Kidney glomerular epithelial cell (primary cell): ENCODE measurements around the gene UBXN1.
A peak's percentile ranks its signal among the peaks of the same experiment; 100 is the strongest.
"Not testable (repeated sequence)": the region's sequence is repeated elsewhere in the genome, so short reads cannot be mapped to it uniquely, and the experiment has no call there.

ENCODE experiments used
- DNase-seq: peaks from one replicate; lab custom pipeline; 2025; lab: John Stamatoyannopoulos, UW

Gene UBXN1

GRCh38 chr11:62671608-62672389, 7.1 kb downstream of the UBXN1 start, which contains the start of the genes LBHD1 and UQCC3:
LBHD1 (minus strand) TSS chr11:62672267; CDS start chr11:62670031, 2,236 bp downstream.
UQCC3 (plus strand) TSS chr11:62671673; CDS start chr11:62671746, 73 bp downstream.
- peak; percentile 84 for DNase-seq

DNA sequence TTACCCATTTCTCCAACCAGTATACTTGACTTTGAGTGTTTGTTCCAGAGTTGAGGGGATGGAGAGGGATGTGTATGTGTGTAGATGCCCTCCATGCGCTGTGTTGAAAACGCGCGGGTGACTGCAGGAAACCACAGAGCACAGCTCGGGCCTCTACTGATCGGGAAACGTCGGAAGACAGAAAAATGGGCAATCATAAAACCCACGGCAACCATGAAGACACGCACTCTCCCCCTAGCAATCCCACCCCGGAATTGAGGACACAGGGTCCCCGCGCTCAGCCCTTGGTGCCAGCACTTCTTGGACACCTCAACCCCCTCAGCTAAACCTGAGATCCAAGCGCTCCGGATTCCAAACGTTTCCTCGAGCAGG, 7.7 kb downstream of the UBXN1 start:
- no peak for DNase-seq

DNA sequence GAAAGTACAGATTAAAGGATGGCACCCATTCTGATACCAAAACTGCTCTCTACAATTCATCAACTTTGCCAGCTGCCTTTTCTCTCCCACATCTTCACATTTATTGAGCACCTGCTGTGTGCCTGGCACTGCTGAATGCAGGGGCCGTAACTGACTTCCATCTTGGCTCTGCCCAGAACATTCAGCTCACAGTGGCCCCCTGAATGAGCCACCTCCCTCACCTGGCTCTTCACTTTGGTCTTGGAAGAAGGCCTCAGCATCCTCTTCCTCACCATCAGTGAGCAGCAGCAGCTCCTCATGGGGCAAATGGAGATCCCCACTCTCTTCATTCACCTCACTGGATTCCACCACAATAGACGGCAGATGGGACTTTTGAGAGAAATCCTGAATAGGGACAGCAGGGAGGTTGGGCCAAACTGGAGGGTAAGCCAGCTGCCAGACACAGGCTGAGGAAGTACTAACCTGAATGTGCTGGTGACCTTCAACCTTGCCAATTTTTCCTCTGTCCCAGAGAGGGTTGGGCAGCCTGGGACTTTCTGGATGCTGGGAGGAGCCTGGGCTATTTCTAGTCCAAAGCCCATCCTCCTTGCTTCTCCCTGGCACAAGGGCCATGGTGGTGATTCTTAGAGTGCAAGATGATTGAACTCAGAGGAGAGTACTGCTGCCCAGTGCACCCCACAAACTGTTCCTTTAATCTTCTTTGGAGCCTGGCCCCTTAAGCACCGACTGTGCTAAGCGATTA, 9.3 kb downstream of the UBXN1 start:
- DNase-seq = no peak

DNA sequence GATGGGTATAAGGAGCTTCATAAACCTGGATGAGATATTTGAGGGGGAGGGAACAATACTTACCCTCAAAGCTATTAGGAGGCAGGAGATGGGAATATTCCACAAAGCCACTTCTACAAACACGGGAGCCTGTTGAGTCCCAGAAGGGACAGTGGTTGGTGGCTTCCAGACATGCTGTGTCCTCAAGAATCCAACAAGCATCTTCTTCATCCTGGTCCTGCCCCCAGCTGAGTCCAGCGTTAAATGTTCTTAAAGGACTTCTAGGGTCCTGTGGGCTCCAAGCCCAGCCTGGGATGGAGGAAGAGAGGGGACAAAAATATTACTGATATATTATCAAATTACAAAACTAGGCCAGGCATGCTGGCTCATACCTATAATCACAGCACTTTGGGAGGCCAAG, 11.4 kb downstream of the UBXN1 start:
- DNase-seq = no peak

GRCh38 chr11:62666259-62666926, 12.5 kb downstream of the UBXN1 start:
- DNase-seq = no peak

GRCh38 chr11:62665599-62666258, 13.1 kb downstream of the UBXN1 start:
- DNase-seq = no peak

DNA sequence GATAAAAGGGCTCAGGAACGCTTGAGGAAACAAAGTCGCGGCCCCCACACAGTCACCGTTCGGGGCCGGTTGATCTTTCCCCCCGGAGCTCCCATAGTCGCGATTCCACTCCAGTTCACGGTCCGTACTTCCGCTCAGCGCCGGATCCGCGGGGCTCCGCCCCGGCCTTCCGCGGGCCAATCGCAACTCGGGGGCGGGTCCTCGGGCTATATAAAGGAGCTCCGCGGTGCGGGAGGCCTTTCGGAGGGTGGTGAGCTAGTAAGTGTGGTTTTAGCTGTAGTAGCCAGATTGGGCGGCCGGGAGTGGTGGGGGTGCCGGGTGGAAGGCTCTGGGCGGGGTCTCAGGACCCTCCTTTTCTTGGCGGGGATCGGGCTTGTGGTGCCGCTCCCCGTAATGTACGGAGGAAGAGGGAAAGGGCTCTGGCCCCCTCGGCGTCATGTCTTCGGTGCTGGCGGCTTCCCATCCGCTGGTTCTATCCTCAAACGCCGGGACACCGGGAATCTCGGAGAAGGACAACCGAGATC, 13.7 kb downstream of the UBXN1 start, which contains the start of the genes C11orf98 and CSKMT:
Gene C11orf98 (minus strand): TSS at position 136 of the 524 bp plus-strand sequence. CDS start 41 bp downstream, at position 95.
Gene CSKMT (plus strand): TSS at position 238 of the 524 bp plus-strand sequence. CDS start 568 bp downstream, outside the sequence.
- DNase-seq = peak; percentile 93

DNA sequence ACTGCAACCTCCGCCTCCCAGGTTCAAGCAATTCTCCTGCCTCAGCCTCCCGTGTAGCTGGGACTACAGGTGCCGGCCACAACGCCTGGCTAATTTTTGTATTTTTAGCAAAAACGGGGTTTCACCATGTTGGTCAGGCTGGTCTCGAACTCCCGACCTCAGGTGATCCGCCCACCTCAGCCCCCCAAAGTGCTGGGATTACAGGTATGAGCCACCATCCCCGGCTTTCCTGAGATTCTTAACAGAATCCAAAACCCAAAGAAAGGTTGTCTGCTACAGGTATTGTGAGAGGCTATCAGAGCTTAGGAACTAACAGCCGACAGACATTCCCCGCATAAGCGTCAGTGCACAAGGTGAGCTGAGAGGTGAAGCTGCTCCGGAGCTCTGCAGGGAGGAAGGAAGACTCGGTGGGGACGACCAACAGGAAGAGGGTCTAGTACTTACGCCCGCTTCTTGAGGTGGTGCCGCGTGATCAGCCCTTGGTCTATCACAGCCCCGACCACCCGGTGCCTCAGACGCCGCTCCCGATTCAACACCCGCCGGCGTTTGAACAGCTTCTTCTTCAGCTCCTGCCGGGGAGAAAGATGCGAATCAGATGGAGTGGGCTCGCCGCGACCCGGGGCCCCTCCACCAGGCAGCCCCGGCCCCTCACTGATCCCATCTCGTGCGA, 14.3 kb downstream of the UBXN1 start:
- DNase-seq = peak; percentile 74

- no peak for DNase-seq
Measured at GRCh38 chr11:62656796-62657429, 22.0 kb downstream of the UBXN1 start.

GRCh38 chr11:62654297-62654696, 24.6 kb downstream of the UBXN1 start:
- no peak for DNase-seq

GRCh38 chr11:62652161-62653006, 26.5 kb downstream of the UBXN1 start:
- DNase-seq = no peak

DNA sequence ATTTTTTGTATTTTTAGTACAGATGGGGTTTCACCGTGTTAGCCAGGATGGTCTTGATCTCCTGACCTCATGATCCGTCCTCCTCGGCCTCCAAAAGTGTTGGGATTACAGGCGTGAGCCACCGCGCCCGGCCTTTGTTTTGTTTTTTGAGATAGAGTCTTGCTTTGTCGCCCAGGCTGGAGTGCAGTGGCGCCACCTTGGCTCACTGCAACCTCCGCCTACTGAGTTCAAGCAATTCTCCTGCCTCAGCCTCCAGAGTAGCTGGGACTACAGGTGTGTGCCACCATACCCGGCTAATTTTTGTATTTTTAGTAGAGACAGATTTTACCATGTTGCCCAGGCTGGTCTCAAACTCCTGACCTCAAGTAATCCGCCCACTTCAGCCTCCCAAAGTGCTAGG, 28.6 kb downstream of the UBXN1 start:
- not testable (repeated sequence) for DNase-seq

GRCh38 chr11:62649486-62649885, 29.4 kb downstream of the UBXN1 start:
- DNase-seq = no peak

DNA sequence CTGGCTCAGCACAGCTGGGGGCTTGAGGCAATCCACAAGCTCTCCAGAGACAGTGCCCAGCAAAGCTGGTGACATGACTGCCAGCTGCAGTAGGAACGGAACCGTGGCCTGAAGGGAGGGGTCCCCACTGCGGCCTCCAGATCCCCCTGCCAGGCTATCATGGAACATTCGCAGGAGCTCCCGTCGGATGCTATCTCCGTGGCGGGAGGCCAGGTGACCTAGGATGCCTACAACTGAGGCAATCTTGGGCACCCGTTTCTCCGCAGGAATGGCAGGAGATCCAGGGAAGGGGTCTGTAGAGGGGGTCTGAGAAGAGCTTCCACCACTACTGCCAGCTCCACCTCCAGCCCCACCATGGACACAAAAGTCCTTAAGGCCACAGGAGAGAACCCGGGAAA, 29.9 kb downstream of the UBXN1 start:
- DNase-seq = no peak

DNA sequence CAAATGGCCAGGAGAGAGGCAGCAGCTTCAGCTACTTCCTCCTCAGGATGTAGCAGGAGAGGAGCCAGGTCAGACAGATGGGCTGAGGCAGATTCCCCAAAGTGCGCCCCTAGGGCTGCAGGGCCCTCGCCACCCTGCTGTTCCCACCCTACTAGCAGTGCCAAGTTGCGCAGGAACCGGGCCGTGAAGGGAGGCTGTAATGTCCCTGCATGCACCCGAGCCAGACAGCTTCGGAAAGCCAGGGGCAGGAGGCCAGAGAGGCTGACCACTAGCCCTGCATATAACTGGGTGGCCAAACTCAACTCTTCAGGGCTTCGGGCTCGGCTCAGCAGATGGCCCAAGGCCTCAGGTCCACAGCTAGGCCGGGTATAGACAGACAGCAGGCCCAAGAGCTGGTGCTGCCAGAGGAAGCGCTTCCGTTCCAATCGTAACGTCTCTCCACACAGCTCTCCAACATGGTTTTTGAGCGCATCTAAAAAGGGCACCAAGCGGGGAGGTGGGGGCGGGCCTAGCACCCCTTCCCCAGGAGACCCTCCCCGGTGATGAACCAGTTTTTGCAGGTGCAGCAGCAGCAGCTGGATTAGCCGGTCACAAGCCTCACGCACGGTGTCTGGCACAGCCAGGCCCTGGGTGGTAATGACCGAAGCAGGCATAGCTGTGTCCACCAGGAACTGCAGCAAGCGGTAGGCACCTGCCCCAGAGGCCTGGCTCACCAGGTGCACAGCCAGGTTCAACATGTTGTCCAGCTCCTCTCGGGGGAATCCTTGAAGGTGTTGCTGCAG, 30.5 kb downstream of the UBXN1 start:
- no peak for DNase-seq

GRCh38 chr11:62647609-62648005, 31.3 kb downstream of the UBXN1 start:
- DNase-seq = no peak

DNA sequence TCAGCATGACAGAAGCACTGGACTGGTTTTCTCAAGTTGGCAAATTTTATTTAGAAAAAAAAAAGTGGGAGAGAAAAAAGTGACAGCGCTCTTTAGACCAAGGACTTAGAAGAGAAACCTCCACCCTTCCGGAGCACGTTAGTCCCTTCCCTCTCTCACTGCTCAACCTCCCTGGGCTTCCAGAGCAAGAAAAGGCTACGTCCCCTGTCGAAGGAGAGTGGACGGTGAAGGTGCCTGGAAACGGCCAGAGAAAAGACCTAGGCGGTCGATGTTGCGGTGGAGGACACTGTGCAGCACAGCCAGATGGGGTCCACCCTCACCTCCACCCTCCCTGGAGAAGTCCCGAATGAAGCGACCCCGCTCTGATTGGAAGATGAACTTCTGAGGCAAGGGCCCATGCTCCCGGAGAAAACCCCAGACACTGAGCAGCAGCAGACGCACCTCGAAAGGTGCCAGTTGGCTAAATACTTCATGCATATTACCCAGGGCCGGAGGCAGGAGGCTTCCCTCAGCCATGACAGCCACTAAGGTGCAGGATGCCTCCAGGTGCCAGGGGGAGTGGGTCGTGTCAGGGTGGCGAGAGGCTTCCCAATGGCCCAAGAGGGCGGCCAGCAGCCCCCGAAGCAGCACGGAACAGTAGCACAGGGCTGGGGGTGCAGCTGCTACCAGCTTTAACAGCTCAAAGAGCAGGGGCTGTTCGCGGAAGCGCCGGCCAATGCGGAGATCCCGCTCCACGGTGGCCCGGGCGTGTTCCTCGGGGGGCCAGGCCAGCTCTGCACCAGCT, 31.9 kb downstream of the UBXN1 start:
- no peak for DNase-seq
